SK-N-SH (cell line): ENCODE data around the gene RNF149.

Experiments
- CTCF ChIP-seq: fragments of 200-600 bp; sonication (generic); IDR thresholded peaks from 2 replicates; pipeline ENCODE4 v1.6.1; 2017; ENCODE audit warnings: antibody characterized with exemption, mild to moderate bottlenecking, moderate library complexity
- FOXJ3 ChIP-seq: sonication (generic); formaldehyde crosslinking; IDR thresholded peaks from 2 replicates; pipeline ENCODE4 v1.5.1; 2020; ENCODE audit warnings: mild to moderate bottlenecking, missing genetic modification reagents
- MAX ChIP-seq: IDR thresholded peaks from 2 replicates; pipeline ENCODE4 v1.4.0; 2012; ENCODE audit warnings: low read depth
- MEF2A ChIP-seq: IDR thresholded peaks from 2 replicates; pipeline ENCODE4 v1.4.0; 2012; ENCODE audit warnings: low read depth, borderline replicate concordance
- NFIC ChIP-seq: IDR thresholded peaks from 2 replicates; pipeline ENCODE4 v1.4.0; 2012; ENCODE audit warnings: borderline replicate concordance
- YY1 ChIP-seq: IDR thresholded peaks from 2 replicates; pipeline ENCODE4 v1.4.0; 2012; ENCODE audit warnings: low read depth, mild to moderate bottlenecking

GRCh38 chr2:101310834-101311695, 2.6 kb upstream of the RNF149 start:
- TF ChIP-seq YY1 (no peak), NFIC (no peak), FOXJ3 (CRISPR knock-in tag) (no peak), CTCF (no peak), MAX (no peak), MEF2A (no peak)
